Hematopoietic multipotent progenitor cell treated with erythropoietin and hydrocortisone succinate and interleukin-3 and kit ligand, for 17 days (in vitro differentiated cells): ENCODE measurements around the gene WNT3.
"Not testable (repeated sequence)": the region's sequence is repeated elsewhere in the genome, so short reads cannot be mapped to it uniquely, and the experiment has no call there.

Experiments
- DNase-seq: peaks from one replicate; pipeline ENCODE4 v3.0.0-alpha.2; 2015; ENCODE audit warnings: low spot score

Gene WNT3

GRCh38 chr17:46818316-46818928 lies at the start of gene WNT3:
Gene WNT3 (minus strand): TSS chr17:46818692. CDS start chr17:46818597, 95 bp downstream.
- DNase-seq = no peak

- no peak for DNase-seq
Observed at GRCh38 chr17:46866747-46867146, 48.3 kb upstream of the WNT3 start.

- DNase-seq = no peak
Observed at GRCh38 chr17:46866325-46866724, 47.8 kb upstream of the WNT3 start.

DNA sequence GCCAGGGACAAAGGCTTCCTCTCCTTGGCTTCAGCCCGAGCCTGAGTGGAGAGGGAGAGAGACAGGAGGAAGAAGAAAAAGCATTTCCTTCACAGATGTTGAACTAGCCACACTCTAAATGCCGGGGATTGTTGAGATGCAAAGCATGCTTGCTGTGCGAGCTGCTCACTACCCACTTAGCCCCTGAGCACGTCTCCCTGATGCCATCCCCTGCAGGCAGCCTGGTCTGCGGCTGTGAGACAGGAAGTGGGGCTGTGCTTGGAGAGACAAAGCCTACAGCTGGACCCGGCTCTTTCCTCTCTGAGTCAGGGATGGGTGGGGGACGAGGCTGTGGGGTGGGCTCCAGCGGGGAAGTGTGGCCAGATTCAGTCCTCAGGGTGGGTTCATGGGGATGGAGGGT lies 46.6 kb upstream of the WNT3 start:
- no peak for DNase-seq

- no peak for DNase-seq
Observed at GRCh38 chr17:46863383-46864121, 45.1 kb upstream of the WNT3 start.

DNA sequence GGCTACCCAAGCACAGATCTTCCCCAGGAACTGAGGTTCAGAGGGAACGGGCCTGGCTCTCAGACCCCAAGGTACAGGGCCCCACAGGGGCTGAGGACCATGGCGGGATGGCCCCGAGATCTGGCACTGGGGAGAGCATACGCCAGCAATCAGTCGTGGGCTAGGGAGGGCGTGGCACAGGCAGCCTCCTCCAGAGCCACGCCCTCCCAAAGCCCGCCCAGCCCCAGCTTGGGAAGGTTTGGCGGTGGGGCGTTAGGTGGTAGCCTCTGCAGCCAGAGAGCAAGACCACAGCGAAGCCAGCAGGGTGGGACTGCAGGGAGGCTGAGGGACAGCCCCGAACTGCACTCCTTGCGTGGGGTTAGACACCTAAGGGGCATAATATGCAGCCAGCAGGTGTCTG lies 44.5 kb upstream of the WNT3 start:
- no peak for DNase-seq

DNA sequence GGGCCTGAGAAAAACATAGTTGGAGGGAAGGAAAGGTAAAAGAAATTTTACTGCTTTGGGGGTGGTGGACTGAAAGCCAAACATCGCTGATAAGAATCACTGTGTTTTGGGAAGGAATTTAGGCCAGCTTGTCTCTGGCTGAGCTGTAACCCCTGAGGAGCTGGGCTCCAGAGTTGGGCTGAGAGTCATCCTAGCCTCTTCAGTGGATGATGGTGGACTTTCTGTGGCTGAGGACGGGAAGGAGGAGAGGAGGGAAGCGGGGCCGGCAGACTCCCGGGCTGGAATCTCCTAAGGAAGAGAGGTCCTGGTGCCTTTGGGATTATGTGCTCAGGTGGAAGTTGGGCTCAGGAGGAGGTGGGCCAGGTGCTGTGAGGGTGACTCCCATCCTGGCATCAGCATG lies 41.5 kb upstream of the WNT3 start:
- no peak for DNase-seq

- no peak for DNase-seq
Observed at GRCh38 chr17:46857600-46857999, 39.1 kb upstream of the WNT3 start.

DNA sequence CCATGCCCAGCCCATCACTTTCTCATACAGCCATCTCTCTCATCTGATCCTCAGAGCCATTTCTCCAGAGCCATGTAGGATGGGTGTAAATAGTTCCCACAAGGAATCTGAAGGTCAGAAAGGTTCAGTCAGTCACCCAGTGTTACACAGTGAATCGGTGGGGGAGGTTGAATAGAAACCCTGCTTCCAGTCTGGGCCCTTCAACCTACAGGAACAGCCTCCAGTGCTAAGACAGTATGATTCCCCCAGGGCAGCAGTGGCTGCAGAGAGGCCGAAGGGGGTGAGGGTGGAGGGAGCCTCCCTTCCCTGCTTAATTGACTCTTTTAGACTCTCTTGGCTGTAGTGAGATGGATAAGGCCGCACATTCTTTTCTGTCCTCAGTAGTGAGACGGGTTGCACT lies 36.5 kb upstream of the WNT3 start:
- DNase-seq = no peak

GRCh38 chr17:46854515-46854914 lies 36.0 kb upstream of the WNT3 start:
- DNase-seq = no peak

GRCh38 chr17:46853896-46854444 lies 35.5 kb upstream of the WNT3 start:
- no peak for DNase-seq

GRCh38 chr17:46851029-46851741 lies 32.7 kb upstream of the WNT3 start, which contains the start of gene WNT9B:
Gene WNT9B (plus strand): TSS chr17:46851583. CDS start chr17:46851639, 56 bp downstream.
- DNase-seq = no peak

- no peak for DNase-seq
Observed at GRCh38 chr17:46850688-46851028, 32.2 kb upstream of the WNT3 start.

DNA sequence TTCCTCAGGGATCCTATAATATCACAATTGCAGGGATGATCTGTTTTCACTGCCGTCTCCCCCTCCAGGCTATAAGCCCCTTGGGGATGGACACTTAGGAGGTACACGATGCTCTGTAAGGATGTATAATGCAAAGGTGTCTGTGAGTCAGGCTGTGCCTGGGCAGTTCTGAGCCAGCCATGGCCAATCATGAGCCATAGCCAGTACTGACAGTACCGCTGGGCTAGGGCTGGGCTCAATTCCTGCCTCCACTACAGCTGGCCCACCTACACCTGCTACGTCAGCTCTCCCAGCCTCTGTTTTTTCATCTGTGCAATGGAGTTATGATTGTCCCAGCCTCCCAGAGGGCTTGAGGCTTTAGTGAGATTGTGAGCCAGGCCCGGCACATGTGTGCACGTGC lies 30.0 kb upstream of the WNT3 start:
- DNase-seq = no peak

GRCh38 chr17:46847204-46848191 lies 29.0 kb upstream of the WNT3 start:
- no peak for DNase-seq

- no peak for DNase-seq
Observed at GRCh38 chr17:46842835-46843234, 24.3 kb upstream of the WNT3 start.

DNA sequence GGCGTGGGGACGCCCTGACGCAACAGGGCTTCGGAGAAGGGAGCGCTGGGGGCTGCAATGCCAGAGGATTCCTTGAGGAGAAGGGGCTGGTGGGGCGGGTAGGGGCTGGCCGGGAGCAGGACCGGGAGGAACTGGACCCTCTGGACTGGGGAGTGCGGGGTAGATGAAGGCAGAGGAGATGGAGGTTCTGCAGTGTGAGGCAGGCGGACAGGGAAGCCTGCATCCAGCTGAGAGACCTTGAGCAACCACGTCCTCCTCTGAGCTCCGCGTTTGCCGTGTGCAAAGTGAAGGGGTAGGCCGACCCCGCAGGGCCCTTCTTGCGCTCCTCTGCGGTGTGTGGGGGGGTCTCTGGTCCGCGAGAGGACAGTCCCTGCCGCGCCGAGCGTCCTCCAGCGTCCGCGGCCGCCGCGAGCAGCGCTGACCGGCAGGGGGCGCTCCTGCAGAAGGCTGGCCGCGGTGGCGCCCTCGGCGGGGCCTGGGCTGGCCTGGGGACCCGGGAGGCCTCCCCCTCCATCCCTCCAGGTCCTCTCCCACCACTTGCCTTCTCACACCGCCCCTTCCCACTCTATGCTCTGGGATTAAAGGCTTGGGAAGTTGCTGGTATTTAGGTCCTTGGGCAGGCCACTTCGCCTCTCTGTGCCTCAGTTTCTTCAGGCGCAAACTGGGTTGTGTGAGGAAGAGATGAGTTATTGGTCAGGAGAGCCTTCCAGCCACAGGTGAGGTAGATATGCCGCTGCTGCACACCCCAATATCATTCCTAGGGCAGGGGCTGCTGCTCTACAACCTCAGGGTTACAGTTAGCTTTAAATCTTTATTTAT lies 23.3 kb upstream of the WNT3 start:
- no peak for DNase-seq

DNA sequence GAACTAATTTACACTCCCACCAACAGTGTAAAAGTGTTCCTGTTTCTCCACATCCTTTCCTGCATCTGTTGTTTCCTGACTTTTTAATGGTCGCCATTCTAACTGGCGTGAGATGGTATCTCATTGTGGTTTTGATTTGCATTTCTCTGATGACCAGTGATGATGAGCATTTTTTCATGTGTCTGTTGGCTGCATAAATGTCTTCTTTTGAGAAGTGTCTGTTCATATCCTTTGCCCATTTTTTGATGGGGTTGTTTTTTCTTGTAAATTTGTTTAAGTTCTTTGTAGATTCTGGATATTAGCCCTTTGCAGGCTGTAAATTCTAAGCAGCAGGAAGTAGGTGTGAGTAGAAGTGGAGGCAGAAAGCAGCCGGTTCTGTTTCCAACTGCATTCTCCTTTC lies 22.1 kb upstream of the WNT3 start:
- not testable (repeated sequence) for DNase-seq

DNA sequence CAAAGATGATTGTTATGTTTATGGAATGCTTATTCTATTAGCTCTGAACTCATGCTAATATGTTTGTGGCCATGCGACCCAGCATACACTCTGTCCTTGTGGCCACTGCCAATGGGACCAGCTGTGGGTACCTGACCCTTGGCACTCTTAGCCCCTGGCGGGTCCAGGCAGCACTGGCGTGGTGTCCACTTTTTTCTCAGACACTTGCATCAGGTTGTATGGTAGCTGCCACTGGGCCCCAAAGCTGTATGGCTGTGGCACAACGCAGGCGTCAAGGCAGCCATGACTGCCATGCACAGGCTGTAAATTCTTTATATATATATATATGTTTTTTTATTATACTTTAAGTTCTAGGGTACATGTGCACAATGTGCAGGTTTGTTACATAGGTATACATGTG lies 20.7 kb upstream of the WNT3 start:
- no peak for DNase-seq

DNA sequence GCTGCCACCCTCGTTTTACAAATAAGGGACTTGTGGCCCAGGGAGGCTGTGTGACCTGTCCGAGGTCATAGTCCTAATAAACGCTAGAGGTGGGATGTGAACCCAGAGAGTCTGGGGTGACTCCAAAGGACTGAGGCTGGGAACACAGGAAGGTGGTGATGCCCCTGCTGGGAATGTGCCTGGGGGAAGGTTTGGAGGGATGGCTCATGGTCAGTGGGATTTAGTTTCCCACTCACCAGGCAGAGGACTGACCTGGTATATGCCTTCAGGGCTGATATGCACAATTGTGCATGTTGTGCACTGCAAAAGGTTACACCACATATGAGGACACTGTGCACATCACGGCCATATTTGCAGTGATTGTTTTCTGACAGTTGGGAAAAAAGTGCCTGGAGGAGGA lies 19.0 kb upstream of the WNT3 start:
- DNase-seq = no peak

GRCh38 chr17:46836500-46836899 lies 18.0 kb upstream of the WNT3 start:
- no peak for DNase-seq
